ENCODE results near the gene MYO1H.

MYO1H gene

DNA sequence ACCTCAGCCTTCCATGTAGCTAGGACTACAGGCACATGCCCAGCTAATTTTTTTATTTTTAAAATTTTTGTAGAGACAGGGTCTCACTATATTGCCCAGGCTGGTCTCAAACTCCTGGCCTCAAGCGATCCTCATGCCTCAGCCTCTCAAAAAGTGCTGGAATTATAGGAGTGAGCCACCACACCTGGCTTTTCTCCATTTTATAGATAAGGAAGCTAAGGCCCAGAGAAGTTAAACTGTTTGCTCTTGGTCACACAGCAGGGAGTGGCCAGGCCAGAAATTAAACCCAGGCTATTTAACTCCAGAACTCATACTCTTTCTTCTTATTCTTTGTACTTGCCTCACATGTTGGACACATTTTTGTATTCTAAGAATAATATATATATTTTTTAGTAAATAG is 146.2 kb downstream of the MYO1H start:
- no peak for DNase-seq (ENCODE audit: low spot score)

DNA sequence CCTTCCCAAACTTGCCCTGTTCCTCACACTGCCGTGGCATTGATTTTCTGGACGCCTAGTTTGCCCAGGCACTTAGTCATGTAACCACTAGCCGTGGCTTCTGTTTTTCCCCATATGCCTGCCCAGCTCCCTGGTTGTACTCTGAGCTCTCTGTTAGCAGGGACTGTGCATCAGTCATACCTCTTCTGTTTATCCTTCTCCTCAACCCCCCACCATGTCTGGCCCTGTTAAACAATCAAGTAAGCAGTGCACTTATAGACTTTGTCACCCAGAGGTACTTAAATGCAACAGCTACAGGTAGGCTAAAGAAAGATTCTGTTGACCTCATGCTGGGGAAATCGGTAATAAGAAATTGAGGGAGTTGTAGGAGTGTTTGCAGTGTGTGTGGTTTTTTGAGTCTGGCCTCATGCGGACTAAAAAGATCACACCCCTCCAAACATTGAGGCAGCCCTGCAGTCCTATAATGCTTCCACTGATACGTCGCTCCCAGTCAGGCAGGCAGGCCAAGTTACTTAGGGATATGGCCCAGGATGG is 146.7 kb downstream of the MYO1H start:
- DNase-seq (ENCODE audit: low spot score): no peak

DNA sequence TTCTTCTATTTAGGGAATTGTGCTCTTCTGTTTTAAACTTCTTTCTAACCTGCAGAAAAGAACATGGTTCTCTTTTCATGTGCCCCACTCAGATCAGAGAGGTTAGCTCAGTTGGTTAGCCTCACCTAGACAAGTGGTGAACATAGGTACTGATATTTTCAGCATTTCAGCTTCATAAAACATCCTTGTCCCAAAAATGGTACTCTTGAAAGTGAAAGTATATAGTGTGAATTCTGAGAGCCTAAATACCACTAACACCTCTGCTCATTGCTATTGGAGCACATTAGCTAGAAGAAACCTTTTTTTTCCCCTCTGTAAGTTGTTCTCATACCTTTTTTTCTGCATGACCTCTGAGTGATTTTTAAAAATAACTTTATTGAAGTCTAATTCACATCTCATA is 147.3 kb downstream of the MYO1H start:
- no peak for DNase-seq (ENCODE audit: low spot score)

DNA sequence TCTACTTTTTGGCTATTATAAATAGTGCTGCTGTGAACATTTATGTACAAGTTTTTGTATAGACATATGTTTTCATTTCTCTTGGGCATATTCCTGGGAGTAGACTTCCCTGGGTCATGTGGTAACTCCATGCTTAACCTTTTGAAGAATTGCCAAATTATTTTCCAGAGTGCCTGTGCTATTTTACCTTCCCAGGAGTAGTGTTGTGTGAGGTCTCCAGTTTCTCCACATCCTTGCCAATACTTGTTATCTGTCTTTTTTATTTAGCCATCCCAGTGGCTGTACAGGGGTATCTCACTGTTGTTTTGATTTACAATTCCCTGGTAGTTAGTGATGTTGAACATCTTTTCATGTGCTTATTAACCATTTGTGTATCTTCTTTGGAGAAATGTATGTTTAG is 148.6 kb downstream of the MYO1H start:
- no peak for DNase-seq (ENCODE audit: low spot score)

DNA sequence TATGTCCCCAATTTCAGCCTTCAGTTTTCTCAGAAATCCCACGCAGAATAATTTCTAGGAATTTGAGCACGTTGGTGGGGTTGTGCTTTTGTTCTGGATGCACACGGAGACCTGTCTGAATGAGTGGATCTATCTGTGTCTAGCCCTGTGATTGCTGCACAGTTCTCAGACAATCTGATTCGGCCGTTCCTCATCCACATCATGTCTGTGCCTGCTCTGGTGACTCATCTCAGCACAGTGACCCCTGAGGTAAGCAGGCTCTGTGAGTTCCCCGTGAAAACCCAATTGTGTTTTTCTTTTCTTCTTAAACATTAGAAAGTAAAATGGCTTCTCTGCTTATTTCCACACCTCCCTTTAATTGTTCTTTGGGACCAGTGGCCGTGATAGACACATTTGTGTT is 150.0 kb downstream of the MYO1H start:
- DNase-seq (ENCODE audit: low spot score): no peak
